Epithelial cell of esophagus (primary cell): ENCODE measurements around the gene SIRT2.

Experiments used
- DNase-seq: peaks from one replicate; pipeline ENCODE4 v3.0.0; 2010; ENCODE audit warnings: low read depth
- H3K4me3 ChIP-seq: 2 replicates; pipeline ENCODE4 v1.5.1; 2011; ENCODE audit warnings: mild to moderate bottlenecking, low read length, control low read depth
- CTCF ChIP-seq: IDR thresholded peaks from 2 replicates; pipeline ENCODE4 v1.5.1; 2011; ENCODE audit warnings: low read depth, mild to moderate bottlenecking, low read length, control low read depth, inconsistent platforms; ENCODE audit not compliant: insufficient read depth; ENCODE audit errors: missing control alignments

Gene SIRT2

GRCh38 chr19:38870612-38871011, 28.8 kb downstream of the SIRT2 start:
- TF ChIP-seq CTCF, result no peak
- no peak overlapping the region for H3K4me3 ChIP-seq
- DNase-seq, result no peak

DNA sequence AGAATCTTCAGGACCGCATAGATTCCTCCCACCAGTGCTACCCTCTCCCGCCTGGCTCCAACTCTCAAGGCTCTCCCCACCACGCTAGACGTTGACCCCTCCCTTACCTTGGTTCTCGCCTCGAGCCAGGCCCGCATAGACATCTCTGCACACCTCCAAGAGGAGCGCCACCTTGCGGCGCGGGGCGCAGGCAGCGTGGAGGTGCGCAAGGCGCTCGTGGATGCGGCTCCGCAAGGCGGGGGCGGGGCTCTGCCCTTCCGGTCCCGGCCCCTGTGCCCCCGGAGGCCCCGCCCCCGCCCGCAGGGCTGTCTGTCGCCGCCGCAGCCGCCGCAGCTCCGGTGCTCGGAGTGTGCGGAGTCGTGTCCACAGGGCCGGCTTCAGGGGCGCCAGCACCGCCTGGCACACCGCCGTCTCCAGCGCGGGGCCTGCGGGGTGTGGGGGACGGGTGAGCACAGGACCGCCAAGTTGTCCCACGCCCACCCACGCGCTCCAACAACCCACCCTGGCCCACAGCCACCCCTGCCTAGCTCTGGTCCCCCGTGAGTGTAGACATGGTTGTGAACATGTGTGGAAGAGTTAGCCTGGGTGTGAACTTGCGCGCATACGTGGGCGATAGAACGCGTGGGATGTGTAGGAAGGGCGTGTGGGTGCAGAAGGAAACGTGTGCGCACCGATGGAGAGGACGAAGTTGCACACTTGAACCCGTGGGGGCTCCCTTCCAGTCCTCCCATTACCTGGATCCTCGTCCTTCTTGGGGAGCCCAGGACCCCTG, 29.4 kb downstream of the SIRT2 start:
- peak overlapping the region; percentile 32 for H3K4me3 ChIP-seq
- DNase-seq, result peak; percentile 69

DNA sequence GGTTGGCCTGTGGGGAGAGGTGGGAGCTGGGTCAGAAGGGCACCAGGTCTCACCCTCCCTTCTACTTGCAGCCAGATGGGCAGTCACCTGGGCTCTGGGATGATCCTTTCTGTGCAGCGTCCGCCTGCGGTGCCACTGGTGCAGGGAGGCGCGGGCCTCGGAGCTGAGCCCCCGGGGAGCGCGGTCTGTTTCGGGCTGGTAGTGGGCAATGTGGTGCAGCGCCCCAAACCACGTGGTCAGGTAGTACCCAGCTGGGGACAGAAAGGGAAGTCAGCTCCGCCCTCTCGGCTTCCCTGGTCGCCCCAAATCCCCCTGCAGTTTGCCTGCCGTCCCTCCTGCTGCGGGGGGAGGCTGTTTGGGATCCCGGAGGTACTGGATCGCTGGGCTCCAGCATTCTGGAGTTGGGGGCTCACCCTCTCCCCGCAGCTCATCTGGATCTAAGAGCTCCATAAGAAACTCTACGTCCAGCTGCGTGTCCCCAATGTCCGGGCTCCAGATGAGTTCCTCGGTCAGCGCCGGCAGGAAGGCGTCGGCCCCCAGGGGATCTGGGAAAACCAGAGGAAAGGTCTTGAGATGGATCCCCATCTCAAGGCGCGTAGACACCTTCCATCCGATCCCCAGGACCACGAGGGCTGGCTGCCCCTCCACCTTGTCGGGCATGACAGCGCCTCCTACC, 30.1 kb downstream of the SIRT2 start:
- no peak for DNase-seq
- H3K4me3 ChIP-seq, result peak overlapping the region; percentile 32
- no peak for TF ChIP-seq CTCF

More for the DNA sequence above, 29.4 kb downstream of the SIRT2 start:
- peak; percentile 67 for TF ChIP-seq CTCF

DNA sequence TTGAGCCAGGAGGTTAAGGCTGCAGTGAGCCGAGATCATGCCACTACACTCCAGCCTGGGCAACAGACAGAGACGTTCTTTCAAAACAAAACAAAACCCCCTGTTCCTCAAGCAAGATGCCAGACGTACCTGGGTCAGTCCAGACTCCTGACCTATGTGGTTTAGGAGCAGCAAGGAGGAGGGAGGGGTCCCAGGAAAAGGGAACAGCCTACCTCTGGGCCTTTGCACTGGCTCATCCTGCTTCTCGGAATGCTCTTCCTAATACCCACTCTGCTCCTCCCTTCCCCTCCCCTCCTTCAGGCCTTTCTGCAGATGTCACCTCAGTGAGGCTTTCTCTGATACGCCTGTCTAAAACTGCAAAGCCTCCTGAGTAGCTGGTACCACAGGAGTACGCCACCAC, 30.9 kb downstream of the SIRT2 start:
- no peak overlapping the region for H3K4me3 ChIP-seq
- TF ChIP-seq CTCF, result no peak
- DNase-seq, result no peak

- no peak for DNase-seq
Observed at GRCh38 chr19:38867171-38867780, 32.1 kb downstream of the SIRT2 start.

More at GRCh38 chr19:38867171-38867780, 32.1 kb downstream of the SIRT2 start:
- H3K4me3 ChIP-seq, result no peak overlapping the region
- no peak for TF ChIP-seq CTCF
